Measurements from ENCODE around the gene UBE4B.
"Not testable (repeated sequence)": the region's sequence is repeated elsewhere in the genome, so short reads cannot be mapped to it uniquely, and the experiment has no call there.

The UBE4B gene

GRCh38 chr1:10087210-10087609 lies 54.5 kb downstream of the UBE4B start:
- Mint-ChIP-seq H3K36me3 (ENCODE audit: insufficient read depth) (peaks cover 9% of the 10 kb centered on the region), H3K4me1 (ENCODE audit: low read depth in 2 of 2) (peaks cover 5 to 7% of the 10 kb centered on the region in 2 donors), H3K27me3 (no peaks in the 10 kb centered on the region), H3K4me3 (no peak overlapping the region), H3K9me3 (no peaks in the 10 kb centered on the region), H3K27ac (no peak overlapping the region)
- DNase-seq (no peak), ATAC-seq (replicated peaks) (no peak)

DNA sequence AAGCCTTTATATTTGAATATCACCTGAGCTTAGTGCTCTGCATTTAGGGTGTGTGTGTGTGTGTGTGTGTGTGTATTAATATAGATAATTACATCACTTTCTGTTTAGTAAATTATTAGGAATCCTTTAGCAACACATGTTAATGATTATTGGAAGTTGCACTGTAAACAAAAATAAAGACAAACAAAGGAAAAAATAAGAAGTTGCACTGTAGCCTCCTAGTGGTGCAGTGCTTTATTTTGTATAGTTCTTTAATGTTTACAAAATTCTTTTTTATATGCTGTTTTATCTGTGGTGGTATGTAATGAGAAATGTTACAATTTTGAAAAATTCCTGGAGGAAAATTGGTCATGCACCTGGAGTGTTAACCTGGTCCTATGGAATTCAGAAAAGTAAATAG lies 69.2 kb downstream of the UBE4B start:
- Mint-ChIP-seq H3K27ac (no peak overlapping the region), H3K4me1 (ENCODE audit: low read depth in 2 of 2) (no peaks in the 10 kb centered on the region), H3K36me3 (ENCODE audit: insufficient read depth) (peaks cover 42% of the 10 kb centered on the region), H3K4me3 (no peak overlapping the region), H3K9me3 (no peaks in the 10 kb centered on the region), H3K27me3 (no peaks in the 10 kb centered on the region)
- DNase-seq, result no peak
- ATAC-seq (replicated peaks), result no peak

DNA sequence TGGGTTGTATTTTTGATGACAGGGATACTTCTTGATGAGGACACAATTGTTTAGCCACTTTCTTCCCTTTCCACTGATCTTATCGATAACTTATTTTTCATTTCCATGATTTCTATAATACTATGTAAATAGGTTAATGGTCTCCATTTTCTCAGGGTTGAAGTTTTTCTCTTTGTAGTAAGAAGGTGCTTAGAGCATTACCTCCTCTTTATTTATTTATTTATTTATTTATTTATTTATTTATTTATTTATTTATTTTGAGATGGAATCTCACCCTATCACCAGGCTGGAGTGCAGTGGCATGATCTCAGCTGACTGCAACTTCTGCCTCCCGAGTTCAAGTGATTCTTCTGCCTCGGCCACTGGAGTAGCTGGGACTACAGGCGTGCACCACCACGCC lies 70.4 kb downstream of the UBE4B start:
- ATAC-seq (replicated peaks), result no peak
- Mint-ChIP-seq H3K36me3 (ENCODE audit: insufficient read depth) (peaks cover 53% of the 10 kb centered on the region), H3K4me3 (no peak overlapping the region), H3K27ac (no peak overlapping the region), H3K9me3 (no peaks in the 10 kb centered on the region), H3K27me3 (no peaks in the 10 kb centered on the region), H3K4me1 (ENCODE audit: low read depth in 2 of 2) (no peaks in the 10 kb centered on the region)
- DNase-seq, result no peak

GRCh38 chr1:10104834-10105233 lies 72.1 kb downstream of the UBE4B start:
- H3K36me3 Mint-ChIP-seq (ENCODE audit: insufficient read depth), result peaks cover 53% of the 10 kb centered on the region
- H3K9me3 Mint-ChIP-seq, result no peaks in the 10 kb centered on the region
- no peak for ATAC-seq (replicated peaks)
- no peaks in the 10 kb centered on the region for H3K4me1 Mint-ChIP-seq (ENCODE audit: low read depth in 2 of 2)
- H3K27me3 Mint-ChIP-seq, result no peaks in the 10 kb centered on the region
- H3K27ac Mint-ChIP-seq, result no peak overlapping the region
- H3K4me3 Mint-ChIP-seq, result no peak overlapping the region
- no peak for DNase-seq

DNA sequence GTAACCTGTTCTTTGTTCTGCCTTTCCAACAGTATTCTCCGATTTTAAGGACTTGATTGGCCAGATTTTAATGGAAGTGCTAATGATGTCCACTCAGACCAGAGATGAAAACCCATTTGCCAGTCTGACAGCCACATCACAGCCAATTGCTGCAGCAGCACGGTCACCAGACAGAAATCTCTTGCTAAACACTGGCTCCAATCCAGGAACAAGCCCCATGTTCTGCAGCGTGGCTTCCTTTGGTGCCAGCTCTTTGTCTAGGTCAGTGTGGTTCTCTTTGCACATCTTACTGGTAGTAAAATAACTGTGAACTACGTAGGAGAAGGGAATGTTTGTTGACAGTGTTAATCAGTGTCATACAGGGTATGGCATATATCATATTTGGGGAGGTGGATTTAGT lies 72.7 kb downstream of the UBE4B start:
- Mint-ChIP-seq H3K27ac (no peak overlapping the region), H3K4me1 (ENCODE audit: low read depth in 2 of 2) (no peaks in the 10 kb centered on the region), H3K27me3 (no peaks in the 10 kb centered on the region), H3K9me3 (no peaks in the 10 kb centered on the region), H3K4me3 (no peak overlapping the region), H3K36me3 (ENCODE audit: insufficient read depth) (peaks cover 53% of the 10 kb centered on the region)
- no peak for ATAC-seq (replicated peaks)
- no peak for DNase-seq

- DNase-seq (no peak), ATAC-seq (replicated peaks) (no peak)
- Mint-ChIP-seq H3K27me3 (no peaks in the 10 kb centered on the region), H3K36me3 (ENCODE audit: insufficient read depth) (peaks cover 50% of the 10 kb centered on the region), H3K27ac (no peak overlapping the region), H3K4me1 (ENCODE audit: low read depth in 2 of 2) (no peaks in the 10 kb centered on the region), H3K4me3 (no peak overlapping the region), H3K9me3 (no peaks in the 10 kb centered on the region)
Measured at GRCh38 chr1:10106241-10106640, 73.5 kb downstream of the UBE4B start.

GRCh38 chr1:10106756-10107475 lies 74.2 kb downstream of the UBE4B start:
- no peak overlapping the region for H3K4me3 Mint-ChIP-seq
- ATAC-seq (replicated peaks) (no peak), DNase-seq (no peak)
- H3K27me3 Mint-ChIP-seq, result no peaks in the 10 kb centered on the region
- H3K9me3 Mint-ChIP-seq, result no peaks in the 10 kb centered on the region
- no peak overlapping the region for H3K27ac Mint-ChIP-seq
- peaks cover 45% of the 10 kb centered on the region for H3K36me3 Mint-ChIP-seq (ENCODE audit: insufficient read depth)
- H3K4me1 Mint-ChIP-seq (ENCODE audit: low read depth in 2 of 2), result no peaks in the 10 kb centered on the region

GRCh38 chr1:10107476-10107847 lies 74.7 kb downstream of the UBE4B start:
- not testable (repeated sequence) for H3K9me3 Mint-ChIP-seq; H3K27ac Mint-ChIP-seq; H3K4me1 Mint-ChIP-seq (ENCODE audit: low read depth in 2 of 2); H3K27me3 Mint-ChIP-seq; ATAC-seq (replicated peaks); DNase-seq; H3K4me3 Mint-ChIP-seq
- H3K36me3 Mint-ChIP-seq (ENCODE audit: insufficient read depth), result peaks cover 42% of the 10 kb centered on the region

DNA sequence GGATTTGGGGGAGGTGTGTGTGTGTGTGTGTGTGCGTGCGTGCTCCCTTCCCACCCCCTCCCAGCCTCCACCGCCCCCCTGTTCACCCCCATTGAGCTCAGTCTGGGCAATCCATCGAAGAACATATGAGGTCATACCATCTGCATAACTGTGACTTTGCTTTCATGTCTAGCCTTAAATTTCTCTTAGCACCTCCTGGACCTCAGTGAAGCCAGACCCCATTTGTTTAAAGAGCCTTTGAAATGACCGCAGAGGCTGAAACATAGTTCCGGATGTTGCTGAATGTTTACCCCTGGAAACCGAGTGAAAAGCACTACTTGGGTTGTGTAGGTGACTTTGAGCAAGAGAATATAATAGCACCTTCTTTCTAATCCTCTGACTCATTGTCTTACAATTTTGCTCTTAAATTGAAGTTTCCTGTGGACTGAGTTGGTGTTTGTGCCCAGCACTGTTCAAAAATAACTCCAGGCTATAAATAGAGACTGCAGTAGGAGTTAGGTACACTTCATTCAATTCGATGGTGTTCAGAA lies 75.4 kb downstream of the UBE4B start:
- H3K9me3 Mint-ChIP-seq, result no peaks in the 10 kb centered on the region
- no peaks in the 10 kb centered on the region for H3K27me3 Mint-ChIP-seq
- ATAC-seq (replicated peaks) (no peak), DNase-seq (no peak)
- no peak overlapping the region for H3K4me3 Mint-ChIP-seq
- peaks cover 37% of the 10 kb centered on the region for H3K36me3 Mint-ChIP-seq (ENCODE audit: insufficient read depth)
- no peak overlapping the region for H3K27ac Mint-ChIP-seq
- peaks cover 4 to 6% of the 10 kb centered on the region in 2 donors for H3K4me1 Mint-ChIP-seq (ENCODE audit: low read depth in 2 of 2)

GRCh38 chr1:10108948-10109708 lies 76.4 kb downstream of the UBE4B start:
- no peak for DNase-seq
- H3K9me3 Mint-ChIP-seq, result no peaks in the 10 kb centered on the region
- no peak for ATAC-seq (replicated peaks)
- H3K4me3 Mint-ChIP-seq, result no peak overlapping the region
- H3K27me3 Mint-ChIP-seq, result no peaks in the 10 kb centered on the region
- peaks cover 4 to 6% of the 10 kb centered on the region in 2 donors for H3K4me1 Mint-ChIP-seq (ENCODE audit: low read depth in 2 of 2)
- H3K27ac Mint-ChIP-seq, result peak overlapping the region in 1 of 2 donors; percentile 35
- H3K36me3 Mint-ChIP-seq (ENCODE audit: insufficient read depth), result peaks cover 31% of the 10 kb centered on the region

DNA sequence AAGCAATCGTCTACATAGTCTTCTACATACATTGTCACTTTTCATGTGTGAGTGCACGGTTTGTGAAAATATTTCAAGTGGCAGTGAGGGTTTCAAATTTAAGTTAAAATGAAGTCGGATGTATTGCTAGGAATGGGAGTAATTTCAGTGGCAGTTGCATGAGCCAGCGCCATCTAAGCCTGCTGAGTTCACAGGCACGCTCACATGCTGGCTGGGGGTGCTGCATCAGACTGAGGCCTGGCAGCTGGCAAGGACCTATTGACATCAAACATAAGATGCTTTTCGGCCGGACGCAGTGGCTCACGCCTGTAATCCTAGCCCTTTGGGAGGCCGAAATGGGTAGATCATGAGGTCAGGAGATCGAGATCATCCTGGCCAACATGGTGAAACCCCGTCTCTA lies 80.7 kb downstream of the UBE4B start:
- no peaks in the 10 kb centered on the region for H3K27me3 Mint-ChIP-seq
- peaks cover 23% of the 10 kb centered on the region for H3K36me3 Mint-ChIP-seq (ENCODE audit: insufficient read depth)
- H3K4me1 Mint-ChIP-seq (ENCODE audit: low read depth in 2 of 2), result peaks cover 4 to 6% of the 10 kb centered on the region in 2 donors
- ATAC-seq (replicated peaks), result no peak
- no peak overlapping the region for H3K4me3 Mint-ChIP-seq
- peak overlapping the region in 1 of 2 donors; percentile 49 for H3K27ac Mint-ChIP-seq
- no peak for DNase-seq
- H3K9me3 Mint-ChIP-seq, result no peaks in the 10 kb centered on the region

DNA sequence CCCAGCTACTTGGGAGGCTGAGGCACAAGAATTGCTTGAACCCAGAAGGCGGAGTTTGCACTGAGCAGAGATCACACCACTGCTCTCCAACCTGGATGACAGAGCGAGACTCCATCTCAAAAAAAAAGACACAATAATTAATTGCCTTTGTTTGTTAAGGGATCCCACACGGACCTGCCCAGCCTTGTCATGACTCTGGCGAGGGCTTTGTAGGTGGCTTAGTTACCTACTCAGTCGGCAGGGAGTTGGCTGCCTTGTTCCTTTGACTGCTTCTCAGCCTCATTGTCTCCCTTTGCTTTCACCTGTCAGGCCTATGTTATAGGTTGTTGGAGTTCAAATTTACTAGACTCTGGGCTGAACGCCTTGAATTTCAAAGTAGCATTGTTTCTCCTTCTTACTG lies 82.0 kb downstream of the UBE4B start:
- no peak for ATAC-seq (replicated peaks)
- H3K4me1 Mint-ChIP-seq (ENCODE audit: low read depth in 2 of 2), result peaks cover 4 to 6% of the 10 kb centered on the region in 2 donors
- H3K4me3 Mint-ChIP-seq, result no peak overlapping the region
- H3K27ac Mint-ChIP-seq, result no peak overlapping the region
- no peak for DNase-seq
- no peaks in the 10 kb centered on the region for H3K27me3 Mint-ChIP-seq
- no peaks in the 10 kb centered on the region for H3K9me3 Mint-ChIP-seq
- H3K36me3 Mint-ChIP-seq (ENCODE audit: insufficient read depth), result peaks cover 34% of the 10 kb centered on the region

DNA sequence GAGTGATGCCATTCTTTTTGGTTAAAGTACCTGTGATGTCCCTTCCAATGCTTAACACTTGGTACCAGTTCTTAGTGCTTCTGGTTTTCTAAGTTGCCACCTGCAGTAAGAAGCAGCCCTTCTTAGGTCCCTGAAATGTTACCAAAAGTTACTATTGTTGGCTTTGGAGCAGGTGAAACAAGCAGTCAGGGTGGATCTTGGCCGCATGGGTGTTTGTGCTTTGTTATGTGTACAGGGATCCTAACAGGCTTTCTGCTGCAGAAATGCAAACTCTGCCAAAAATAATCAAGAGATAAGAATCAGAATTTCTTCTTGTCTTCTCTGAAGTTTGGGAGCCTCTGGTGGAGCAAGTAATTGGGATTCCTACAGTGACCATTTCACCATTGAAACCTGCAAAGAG lies 84.4 kb downstream of the UBE4B start:
- H3K9me3 Mint-ChIP-seq, result no peaks in the 10 kb centered on the region
- H3K36me3 Mint-ChIP-seq (ENCODE audit: insufficient read depth), result peaks cover 46% of the 10 kb centered on the region
- peaks cover 4 to 6% of the 10 kb centered on the region in 2 donors for H3K4me1 Mint-ChIP-seq (ENCODE audit: low read depth in 2 of 2)

DNA sequence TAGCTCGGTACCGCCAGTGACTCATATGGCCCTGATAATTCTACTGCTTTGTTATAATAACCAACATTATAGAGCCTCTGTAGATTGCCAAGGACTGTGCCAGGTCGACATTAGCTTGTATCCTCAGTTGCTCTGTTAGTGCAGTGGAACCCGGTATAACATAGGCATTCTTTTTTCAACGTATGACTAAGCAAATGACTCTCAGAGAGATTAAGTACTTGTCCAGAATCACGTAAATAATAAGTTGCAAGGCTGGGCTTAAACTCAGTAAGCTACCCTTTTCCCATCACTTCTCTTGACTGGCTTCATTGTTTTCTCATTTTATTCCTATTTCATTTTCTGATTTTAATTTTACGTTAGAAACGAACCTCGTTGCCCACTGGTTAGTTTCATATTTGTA lies 85.1 kb downstream of the UBE4B start:
- Mint-ChIP-seq H3K27me3 (no peaks in the 10 kb centered on the region), H3K27ac (no peak overlapping the region), H3K4me1 (ENCODE audit: low read depth in 2 of 2) (peaks cover 1 to 3% of the 10 kb centered on the region in 2 donors), H3K4me3 (no peak overlapping the region), H3K36me3 (ENCODE audit: insufficient read depth) (peaks cover 53% of the 10 kb centered on the region), H3K9me3 (no peaks in the 10 kb centered on the region)
- no peak for DNase-seq
- no peak for ATAC-seq (replicated peaks)

More for the DNA sequence above, 84.4 kb downstream of the UBE4B start:
- Mint-ChIP-seq H3K27me3 (no peaks in the 10 kb centered on the region), H3K4me3 (no peak overlapping the region), H3K27ac (no peak overlapping the region)
- ATAC-seq (replicated peaks), result no peak
- no peak for DNase-seq
